ENCODE data around the gene PPIF.
A peak's percentile ranks its signal among the peaks of the same experiment; 100 is the strongest.

The PPIF gene

DNA sequence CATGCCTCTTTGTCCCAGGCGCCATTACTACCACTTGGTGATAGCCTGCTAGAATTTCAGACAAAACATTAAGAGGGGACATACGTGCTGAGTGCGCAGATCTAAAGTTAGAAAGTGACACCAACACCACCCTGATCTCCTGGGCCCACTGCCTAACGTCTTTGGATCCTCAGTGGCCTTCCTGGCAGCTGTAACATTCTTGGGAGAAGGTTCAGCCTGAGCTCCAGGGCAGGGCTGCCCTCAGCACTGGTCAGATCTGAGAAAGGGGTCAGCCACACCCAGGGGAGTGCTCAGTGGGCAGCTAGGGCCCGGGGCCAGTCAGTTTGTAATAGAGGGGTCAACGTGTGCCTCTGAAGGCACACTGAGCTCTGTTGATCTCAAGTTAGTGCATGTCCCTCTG lies 49.8 kb downstream of the PPIF start:
- no peak for DNase-seq (ENCODE audit: extremely low spot score, insufficient read length, low read depth)
- FAIRE-seq, result no peak

DNA sequence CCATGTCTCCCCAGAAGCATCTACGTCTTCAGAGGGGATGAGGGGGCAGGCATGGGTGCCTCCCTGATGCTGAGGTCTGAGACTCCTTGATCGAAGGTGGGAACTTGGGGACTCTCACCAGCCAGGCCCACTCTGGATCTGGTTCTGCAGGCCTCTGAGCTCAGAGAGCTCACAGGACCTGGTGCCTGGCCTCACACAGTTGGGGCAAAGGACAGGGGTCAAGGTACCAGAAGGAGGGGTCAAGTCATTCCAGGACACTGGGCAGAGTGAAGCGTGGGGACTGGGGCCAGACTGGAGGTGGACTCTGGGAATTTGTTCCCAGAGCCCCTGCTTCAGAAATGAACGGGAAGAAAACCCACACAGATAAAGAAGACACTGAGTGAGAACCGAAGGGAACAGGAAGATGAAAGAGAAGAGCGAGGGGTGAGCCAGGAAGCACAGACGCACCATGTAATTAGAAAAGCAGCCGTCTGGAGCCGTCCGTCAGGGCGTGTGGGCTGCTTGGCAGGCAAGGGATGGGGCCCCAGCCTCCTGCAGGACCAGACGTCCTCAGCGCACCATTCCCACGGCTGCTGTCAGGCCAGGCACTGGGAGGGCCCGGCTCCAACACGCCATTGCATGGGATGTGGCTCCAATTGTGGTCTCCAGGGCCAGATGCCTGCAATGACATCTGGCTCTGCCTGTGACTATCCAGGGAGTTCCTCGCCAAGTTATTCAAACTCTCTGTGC lies 50.5 kb downstream of the PPIF start:
- DNase-seq (ENCODE audit: extremely low spot score, insufficient read length, low read depth) (no peak), FAIRE-seq (no peak)

DNA sequence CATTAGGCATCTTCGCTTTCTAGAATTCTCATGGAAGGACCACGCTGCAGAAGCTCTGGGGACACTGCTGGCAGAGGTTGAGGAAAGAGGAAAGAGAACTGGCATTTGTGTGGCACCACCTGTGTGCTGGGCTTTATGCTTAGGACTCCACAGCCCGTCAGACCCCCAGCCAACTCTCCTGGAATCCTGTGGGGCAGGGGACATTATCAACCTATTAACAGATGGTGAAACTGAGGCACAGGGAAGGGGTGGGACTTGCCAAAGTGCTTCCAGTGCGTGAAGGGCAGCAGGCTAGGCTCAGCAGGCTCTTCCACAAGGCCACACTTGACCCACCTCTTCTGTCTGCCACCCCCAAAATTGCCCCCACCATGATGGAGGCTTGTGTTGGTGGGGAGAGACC lies 51.4 kb downstream of the PPIF start:
- FAIRE-seq, result no peak
- no peak for DNase-seq (ENCODE audit: extremely low spot score, insufficient read length, low read depth)

DNA sequence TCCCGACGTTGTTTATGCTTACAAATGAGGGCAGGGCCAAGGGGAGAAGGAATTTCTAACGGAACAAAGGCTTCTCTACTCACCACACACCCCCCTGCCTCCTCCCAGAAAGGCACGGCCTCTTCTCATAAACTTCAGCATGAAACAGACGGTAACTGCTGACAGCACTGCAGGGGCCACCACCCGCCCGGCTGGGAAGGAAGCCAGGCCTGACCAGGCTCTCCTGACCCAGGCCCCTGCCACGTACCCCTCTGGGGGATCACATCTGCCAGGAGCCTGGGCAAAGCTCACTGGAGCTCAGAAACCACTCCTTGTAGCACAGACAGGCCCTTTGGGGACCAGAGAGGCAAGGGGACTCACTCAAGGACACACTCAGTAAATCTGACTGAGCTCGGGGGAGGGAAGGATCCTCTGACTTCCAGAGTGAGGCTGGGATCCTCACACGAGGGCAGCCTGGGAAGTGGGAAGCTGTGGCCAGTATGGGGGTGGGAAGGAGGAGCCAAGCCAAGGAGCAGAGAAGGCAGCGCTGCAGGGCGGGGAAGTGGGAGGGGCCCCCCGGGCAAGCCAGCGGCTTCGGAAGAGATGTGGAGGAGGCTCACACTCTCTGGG lies 52.1 kb downstream of the PPIF start:
- no peak for FAIRE-seq
- no peak for DNase-seq (ENCODE audit: extremely low spot score, insufficient read length, low read depth)

DNA sequence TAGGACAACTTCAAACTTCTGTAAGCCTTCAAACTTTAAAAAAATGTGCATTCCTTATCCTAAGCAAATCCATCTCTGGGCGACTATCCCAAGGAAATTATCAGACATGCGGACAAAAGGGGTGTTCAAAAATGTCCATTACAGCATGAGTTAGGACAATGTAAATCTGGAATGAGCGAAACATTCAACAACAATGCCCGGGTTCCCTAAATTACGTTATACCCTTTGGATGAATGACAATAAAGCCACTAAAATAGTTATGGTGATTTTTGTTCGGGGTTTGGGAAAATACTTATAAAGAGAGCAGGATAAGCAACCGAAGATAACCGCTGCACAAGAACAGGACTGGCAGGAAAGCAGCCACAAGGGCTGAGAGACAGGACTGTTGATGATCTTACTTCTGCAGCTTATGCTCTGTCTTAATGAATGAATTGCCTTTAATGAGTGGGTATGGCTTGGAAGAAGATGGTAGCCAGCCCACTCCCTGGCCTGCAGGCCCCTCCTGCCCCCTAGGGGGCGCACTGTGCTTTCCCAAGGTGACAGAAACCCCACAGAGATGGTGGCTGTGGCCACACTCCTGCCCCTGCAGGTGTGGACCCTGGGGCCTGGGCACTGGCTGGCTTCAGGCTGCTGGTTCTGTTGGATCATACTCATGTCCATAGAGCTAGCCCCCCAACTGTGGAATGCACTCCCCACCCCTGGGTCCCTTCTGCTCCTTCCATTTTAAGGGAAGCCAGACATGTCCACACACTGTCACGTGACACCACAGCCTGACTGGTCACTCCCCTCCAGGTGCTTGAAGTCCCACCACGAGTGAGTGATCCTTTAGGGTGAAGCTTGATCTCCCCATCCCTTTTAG lies 53.1 kb downstream of the PPIF start:
- DNase-seq (ENCODE audit: extremely low spot score, insufficient read length, low read depth), result peak; percentile 52
- FAIRE-seq, result peak; percentile 70

DNA sequence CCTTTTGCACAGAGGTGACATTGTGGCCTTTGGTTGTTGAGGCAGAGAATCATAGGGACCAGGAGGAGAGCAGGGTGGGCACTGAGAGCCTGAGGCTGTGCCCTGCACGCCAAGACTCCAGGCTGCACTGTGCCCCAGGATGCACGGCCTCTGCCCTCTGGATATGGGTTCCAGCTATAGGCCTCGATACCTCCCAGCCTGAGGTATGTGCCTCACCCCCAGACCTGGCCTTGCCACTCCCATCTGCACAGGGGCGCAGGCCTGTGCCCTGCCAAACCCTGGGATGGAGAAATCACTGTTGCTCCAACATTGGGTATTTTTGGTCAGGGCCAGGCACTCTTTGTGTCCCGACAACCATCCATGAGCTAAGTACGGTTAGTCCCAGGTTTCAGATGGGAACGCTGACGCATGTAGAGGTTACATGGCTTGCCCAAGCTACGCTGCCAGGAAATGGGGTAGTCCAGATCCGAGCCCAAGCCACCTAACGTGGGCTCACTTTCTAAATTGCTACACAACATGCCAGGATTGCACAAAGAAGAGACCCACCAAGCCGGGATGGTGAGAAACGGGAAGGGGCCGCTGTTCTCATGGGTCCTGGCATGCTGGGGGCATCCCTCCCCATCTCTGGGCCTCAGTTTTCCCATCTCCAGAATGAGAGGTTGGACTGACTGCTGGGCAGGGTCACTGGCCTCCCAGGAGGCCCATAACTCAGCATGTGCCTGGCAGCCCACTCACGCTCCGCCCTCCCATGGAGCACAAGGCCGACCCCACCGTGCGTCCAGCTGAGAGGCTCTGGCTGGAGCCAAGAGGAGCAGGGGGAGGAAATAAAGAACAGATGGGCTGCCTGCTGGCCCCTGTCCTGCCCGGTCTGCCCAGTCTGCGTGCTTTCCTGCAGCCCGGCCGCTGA lies 54.0 kb downstream of the PPIF start:
- DNase-seq (ENCODE audit: extremely low spot score, insufficient read length, low read depth) (no peak), FAIRE-seq (no peak)

DNA sequence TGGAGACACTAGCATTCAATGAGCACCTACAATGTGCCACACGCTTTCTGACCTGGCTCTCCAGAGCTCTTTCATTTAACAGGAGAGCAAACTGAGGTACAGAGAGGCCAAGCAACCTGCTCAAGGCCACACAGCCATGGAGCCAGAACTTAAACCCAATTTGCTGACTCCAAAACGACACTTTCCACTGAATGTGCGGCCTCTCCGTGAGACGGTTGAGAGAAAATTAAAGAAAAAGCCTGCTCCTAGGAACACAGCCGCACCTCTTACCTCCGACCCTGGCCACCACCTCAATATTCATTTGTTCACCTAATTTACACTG lies 55.3 kb downstream of the PPIF start:
- DNase-seq (ENCODE audit: extremely low spot score, insufficient read length, low read depth), result no peak
- FAIRE-seq, result no peak

DNA sequence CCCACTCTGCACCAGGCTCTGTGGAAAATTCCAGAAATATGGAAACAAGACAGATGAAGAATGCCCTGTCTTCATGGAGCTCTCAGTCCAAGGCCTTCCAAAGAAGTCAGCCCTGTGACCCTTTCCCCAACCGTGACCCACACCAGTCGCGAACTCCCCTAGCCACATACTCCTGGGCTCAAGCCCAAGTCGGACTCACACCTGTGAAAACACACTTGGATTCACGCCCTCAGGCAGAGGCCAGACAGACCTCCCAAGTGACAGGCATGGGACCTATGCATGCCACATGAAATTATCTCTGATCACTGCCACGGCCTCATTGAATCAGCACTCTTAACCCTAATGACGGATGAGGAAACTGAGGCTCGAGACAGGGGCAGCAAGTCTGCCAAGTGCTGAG lies 55.7 kb downstream of the PPIF start:
- FAIRE-seq, result no peak
- DNase-seq (ENCODE audit: extremely low spot score, insufficient read length, low read depth), result no peak

DNA sequence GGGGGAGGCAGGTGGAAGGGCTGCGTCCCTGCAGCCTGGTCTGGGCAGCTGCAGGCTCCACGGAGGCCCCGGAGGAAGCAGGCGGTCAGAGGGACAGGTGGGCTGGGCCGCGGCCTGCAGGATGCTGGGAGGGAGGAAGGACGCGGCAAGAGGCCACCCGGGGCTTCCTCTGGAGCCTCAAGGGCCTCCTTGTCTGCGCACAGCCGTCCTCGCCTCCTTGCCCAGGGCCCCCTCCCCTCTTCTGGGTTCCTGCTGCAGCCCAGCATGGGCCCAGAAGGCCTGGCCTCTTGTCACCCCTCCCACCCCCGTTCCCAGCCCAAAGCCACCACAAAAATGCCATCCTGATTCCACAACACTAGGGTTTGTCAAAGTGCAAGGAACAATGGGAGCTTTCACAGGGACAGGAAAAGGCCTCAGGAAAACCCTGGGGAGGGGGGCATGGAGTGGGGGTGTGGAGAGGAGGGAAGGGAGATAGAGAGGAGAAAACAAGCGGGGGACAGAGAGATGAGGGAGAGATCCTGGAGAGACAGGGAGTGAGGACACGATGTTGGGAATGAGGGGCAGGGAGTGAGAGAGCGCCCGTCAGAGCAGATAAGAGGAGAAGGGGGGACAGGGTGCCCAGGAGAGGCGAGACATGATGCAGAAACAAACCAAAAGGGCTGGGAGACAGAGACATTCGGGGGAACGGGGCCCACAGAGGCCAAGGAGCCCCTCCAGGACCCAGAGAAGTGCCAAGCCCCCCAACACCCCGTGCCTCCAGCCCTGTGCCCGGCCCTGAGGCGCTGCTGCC lies 56.4 kb downstream of the PPIF start:
- FAIRE-seq (no peak), DNase-seq (ENCODE audit: extremely low spot score, insufficient read length, low read depth) (no peak)

DNA sequence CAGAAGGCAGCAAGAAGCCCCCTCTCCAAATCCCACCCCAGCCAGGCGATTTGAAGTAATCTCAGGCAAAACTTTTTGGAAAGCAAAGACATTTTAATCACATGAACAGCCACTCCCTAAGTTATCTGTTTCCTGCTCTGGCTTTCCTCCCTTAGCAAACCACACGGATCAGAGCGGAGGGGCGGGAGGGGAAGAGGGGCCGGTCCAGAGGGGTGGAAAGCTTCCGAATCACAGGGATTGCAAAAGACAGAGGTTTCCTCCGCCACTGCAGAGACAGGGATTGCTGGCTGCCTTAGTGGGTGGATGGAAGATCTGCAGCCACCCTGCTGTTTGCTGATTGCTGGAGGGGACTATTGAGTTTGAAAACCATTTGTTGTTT lies 57.0 kb downstream of the PPIF start:
- no peak for DNase-seq (ENCODE audit: extremely low spot score, insufficient read length, low read depth)

DNA sequence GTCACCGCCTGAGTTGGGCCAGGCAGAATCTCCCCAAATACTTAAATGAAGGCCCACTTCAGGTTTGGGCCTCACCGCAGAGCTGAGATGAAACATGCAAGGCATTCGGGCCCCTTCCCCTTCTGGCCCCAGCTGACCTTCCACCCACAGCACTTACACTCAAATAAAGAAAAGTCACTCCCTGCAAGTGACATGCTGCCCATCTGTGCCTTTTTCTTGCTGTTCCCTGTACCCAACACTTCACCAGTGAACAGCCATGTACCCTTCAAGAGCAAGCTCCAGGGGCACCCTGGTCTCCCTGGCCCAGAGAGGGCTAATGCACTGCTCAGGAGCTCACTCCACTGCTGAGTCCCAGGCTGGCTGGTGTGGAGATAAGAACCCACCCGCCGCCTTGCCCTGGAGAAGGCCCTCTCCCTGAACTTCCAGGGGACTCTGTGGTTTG lies 57.4 kb downstream of the PPIF start:
- no peak for FAIRE-seq
- no peak for DNase-seq (ENCODE audit: extremely low spot score, insufficient read length, low read depth)

More for the DNA sequence above, 57.0 kb downstream of the PPIF start:
- no peak for FAIRE-seq
